ENCODE results near the gene WEE2.
"Not testable (repeated sequence)": the region's sequence is repeated elsewhere in the genome, so short reads cannot be mapped to it uniquely, and the experiment has no call there.

WEE2 gene

DNA sequence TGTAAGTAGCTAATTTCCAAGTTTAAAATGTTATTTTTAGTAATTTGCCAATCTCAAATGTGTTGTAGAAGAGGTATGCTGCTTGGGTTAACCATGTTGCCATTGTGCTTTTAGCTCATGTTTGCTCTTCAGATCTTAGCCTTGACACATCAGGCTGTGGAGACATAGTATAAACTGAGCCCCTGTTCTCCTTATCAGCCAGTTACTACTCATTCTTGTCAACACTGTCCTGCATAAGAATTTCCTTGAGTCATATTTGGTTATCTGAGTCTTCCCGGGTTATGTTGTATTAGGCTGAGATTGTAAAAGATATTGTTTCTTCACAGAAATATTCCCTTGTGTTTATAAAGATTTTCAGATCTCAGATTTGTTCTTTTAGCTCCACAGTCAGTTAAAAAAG is 34.1 kb downstream of the WEE2 start:
- H4K20me1 ChIP-seq (ENCODE audit: low read depth, low read length), result 0 out of 2 replicates have a peak, but pooled peaks cover 4% of the 10 kb centered on the region
- peaks cover 46% of the 10 kb centered on the region for H3K79me2 ChIP-seq (ENCODE audit: insufficient read depth, low read length)

DNA sequence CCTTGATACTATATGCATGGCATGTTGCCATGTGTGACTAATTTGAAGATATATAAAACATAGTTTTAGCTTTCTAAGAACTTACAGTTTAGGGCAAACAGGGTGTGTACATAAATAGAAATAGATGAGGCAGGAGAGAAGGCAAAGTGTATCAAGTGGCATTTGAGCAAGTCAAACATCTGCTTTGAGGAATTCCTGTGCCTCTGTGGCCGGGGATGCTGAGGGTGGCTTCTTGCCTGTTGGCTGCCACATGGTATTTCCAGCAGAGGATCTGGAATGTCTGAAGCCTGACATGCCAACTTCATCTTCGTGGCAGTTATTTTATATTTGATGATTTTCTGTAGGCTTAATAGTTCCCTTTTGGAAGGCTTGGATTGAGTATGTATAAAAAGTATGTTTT is 36.0 kb downstream of the WEE2 start:
- no peak overlapping the region for H2AFZ ChIP-seq (ENCODE audit: low read depth, low read length, severe bottlenecking)
- no peak overlapping the region for H3K4me2 ChIP-seq (ENCODE audit: low read depth, low read length, poor library complexity, severe bottlenecking)
- TF ChIP-seq EZH2phosphoT487 (conservative IDR thresholded peaks at IDR 0.05; ENCODE audit: low read length), result no peak
- TF ChIP-seq, protein P1, sequence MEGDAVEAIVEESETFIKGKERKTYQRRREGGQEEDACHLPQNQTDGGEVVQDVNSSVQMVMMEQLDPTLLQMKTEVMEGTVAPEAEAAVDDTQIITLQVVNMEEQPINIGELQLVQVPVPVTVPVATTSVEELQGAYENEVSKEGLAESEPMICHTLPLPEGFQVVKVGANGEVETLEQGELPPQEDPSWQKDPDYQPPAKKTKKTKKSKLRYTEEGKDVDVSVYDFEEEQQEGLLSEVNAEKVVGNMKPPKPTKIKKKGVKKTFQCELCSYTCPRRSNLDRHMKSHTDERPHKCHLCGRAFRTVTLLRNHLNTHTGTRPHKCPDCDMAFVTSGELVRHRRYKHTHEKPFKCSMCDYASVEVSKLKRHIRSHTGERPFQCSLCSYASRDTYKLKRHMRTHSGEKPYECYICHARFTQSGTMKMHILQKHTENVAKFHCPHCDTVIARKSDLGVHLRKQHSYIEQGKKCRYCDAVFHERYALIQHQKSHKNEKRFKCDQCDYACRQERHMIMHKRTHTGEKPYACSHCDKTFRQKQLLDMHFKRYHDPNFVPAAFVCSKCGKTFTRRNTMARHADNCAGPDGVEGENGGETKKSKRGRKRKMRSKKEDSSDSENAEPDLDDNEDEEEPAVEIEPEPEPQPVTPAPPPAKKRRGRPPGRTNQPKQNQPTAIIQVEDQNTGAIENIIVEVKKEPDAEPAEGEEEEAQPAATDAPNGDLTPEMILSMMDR (IDR thresholded peaks at IDR 0.05; ENCODE audit: insufficient read depth, low read length, poor library complexity, severe bottlenecking), result no peak
- H3K27ac ChIP-seq (ENCODE audit: low read depth, low read length), result no peak overlapping the region
- peaks cover 36% of the 10 kb centered on the region for H3K79me2 ChIP-seq (ENCODE audit: insufficient read depth, low read length)
- peaks cover 74% of the 10 kb centered on the region for H3K36me3 ChIP-seq (ENCODE audit: low read length)
- no peaks in the 10 kb centered on the region for H3K27me3 ChIP-seq (ENCODE audit: low read length)
- H3K9me3 ChIP-seq (ENCODE audit: insufficient read depth, low read length), result no peaks in the 10 kb centered on the region
- 0 out of 2 replicates have a peak, but pooled peaks cover 4% of the 10 kb centered on the region for H4K20me1 ChIP-seq (ENCODE audit: low read depth, low read length)
- no peaks in the 10 kb centered on the region for H3K9me2 ChIP-seq (replicated peaks; ENCODE audit: insufficient read depth, low read length)
- H3F3A ChIP-seq (ENCODE audit: insufficient read depth), result 0 out of 2 replicates have a peak, but pooled peaks cover 3% of the 10 kb centered on the region
- H3K4me3 ChIP-seq (ENCODE audit: insufficient read depth, low read length, poor library complexity, severe bottlenecking), result no peak overlapping the region
- H3K9ac ChIP-seq (ENCODE audit: low read length), result no peak overlapping the region

More for the DNA sequence above, 34.1 kb downstream of the WEE2 start:
- Histone ChIP-seq H3K27ac (ENCODE audit: low read depth, low read length) (no peak overlapping the region), H3K4me3 (ENCODE audit: insufficient read depth, low read length, poor library complexity, severe bottlenecking) (no peak overlapping the region), H3K9ac (ENCODE audit: low read length) (no peak overlapping the region), H3F3A (ENCODE audit: insufficient read depth) (peaks cover 6% of the 10 kb centered on the region; the same call in 1 of the 2 replicates), H3K4me2 (ENCODE audit: low read depth, low read length, poor library complexity, severe bottlenecking) (no peak overlapping the region), H3K27me3 (ENCODE audit: low read length) (no peaks in the 10 kb centered on the region), H2AFZ (ENCODE audit: low read depth, low read length, severe bottlenecking) (no peak overlapping the region), H3K36me3 (ENCODE audit: low read length) (peaks cover 58% of the 10 kb centered on the region), H3K9me3 (ENCODE audit: insufficient read depth, low read length) (no peaks in the 10 kb centered on the region), H3K9me2 (replicated peaks; ENCODE audit: insufficient read depth, low read length) (no peaks in the 10 kb centered on the region)
- no peak for TF ChIP-seq EZH2phosphoT487 (conservative IDR thresholded peaks at IDR 0.05; ENCODE audit: low read length)

DNA sequence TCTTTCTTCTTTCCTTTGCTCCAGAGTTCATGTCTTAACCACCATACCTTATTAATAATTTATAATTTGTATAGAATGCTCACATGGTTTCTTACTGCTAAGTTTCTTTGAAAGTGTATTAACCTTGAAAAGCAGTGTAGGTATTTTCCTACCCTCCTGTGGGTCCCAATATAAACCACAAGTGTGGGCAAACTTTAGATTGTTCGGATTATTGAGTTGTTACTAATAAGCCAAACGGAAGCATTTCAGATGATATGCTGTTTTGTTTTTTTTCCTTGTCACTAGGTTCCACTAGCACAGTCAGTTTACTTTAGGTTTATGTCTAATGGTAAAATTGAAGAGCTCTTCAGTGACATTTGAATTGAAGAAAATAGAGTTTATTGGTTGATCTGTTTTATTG is 40.2 kb downstream of the WEE2 start:
- peaks cover 89% of the 10 kb centered on the region for H3K36me3 ChIP-seq (ENCODE audit: low read length)
- no peak overlapping the region for H3K4me3 ChIP-seq (ENCODE audit: insufficient read depth, low read length, poor library complexity, severe bottlenecking)

DNA sequence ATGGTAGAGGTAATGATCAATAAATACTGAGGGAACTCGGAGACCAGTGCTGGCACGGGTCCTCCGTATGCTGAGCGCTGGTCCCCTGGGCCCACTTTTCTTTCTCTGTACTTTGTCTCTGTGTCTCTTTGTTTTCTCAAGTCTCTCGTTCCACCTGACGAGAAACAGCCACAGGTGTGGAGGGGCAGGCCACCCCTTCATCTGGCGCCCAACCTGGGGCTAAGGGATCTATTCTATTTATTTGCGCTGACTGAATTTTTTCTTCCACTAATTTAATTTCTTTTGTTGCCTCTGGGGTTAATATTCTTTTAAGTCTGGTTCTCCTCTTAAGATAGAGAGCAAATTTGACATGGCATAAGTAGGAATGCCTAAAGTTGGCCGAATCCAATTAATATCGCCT is 43.8 kb downstream of the WEE2 start:
- H3K27ac ChIP-seq (ENCODE audit: low read depth, low read length); H3K4me2 ChIP-seq (ENCODE audit: low read depth, low read length, poor library complexity, severe bottlenecking); H3F3A ChIP-seq (ENCODE audit: insufficient read depth); H3K9ac ChIP-seq (ENCODE audit: low read length); H3K9me2 ChIP-seq (replicated peaks; ENCODE audit: insufficient read depth, low read length); H3K79me2 ChIP-seq (ENCODE audit: insufficient read depth, low read length); H3K4me3 ChIP-seq (ENCODE audit: insufficient read depth, low read length, poor library complexity, severe bottlenecking); H3K27me3 ChIP-seq (ENCODE audit: low read length); H4K20me1 ChIP-seq (ENCODE audit: low read depth, low read length); H2AFZ ChIP-seq (ENCODE audit: low read depth, low read length, severe bottlenecking): not testable (repeated sequence)
- peaks cover 62% of the 10 kb centered on the region for H3K36me3 ChIP-seq (ENCODE audit: low read length)
- peaks cover 16% of the 10 kb centered on the region; the same call in 1 of the 2 replicates for H3K9me3 ChIP-seq (ENCODE audit: insufficient read depth, low read length)

More for the DNA sequence above, 40.2 kb downstream of the WEE2 start:
- Histone ChIP-seq H3K9ac (ENCODE audit: low read length) (no peak overlapping the region), H2AFZ (ENCODE audit: low read depth, low read length, severe bottlenecking) (no peak overlapping the region), H3F3A (ENCODE audit: insufficient read depth) (0 out of 2 replicates have a peak, but pooled peaks cover 7% of the 10 kb centered on the region), H3K79me2 (ENCODE audit: insufficient read depth, low read length) (peaks cover under 1% of the 10 kb centered on the region; the same call in 1 of the 2 replicates), H3K27ac (ENCODE audit: low read depth, low read length) (no peak overlapping the region), H4K20me1 (ENCODE audit: low read depth, low read length) (no peaks in the 10 kb centered on the region), H3K9me2 (replicated peaks; ENCODE audit: insufficient read depth, low read length) (no peaks in the 10 kb centered on the region), H3K27me3 (ENCODE audit: low read length) (no peaks in the 10 kb centered on the region), H3K4me2 (ENCODE audit: low read depth, low read length, poor library complexity, severe bottlenecking) (no peak overlapping the region), H3K9me3 (ENCODE audit: insufficient read depth, low read length) (peaks cover 16% of the 10 kb centered on the region; the same call in 1 of the 2 replicates)
- TF ChIP-seq, protein P1 (IDR thresholded peaks at IDR 0.05; ENCODE audit: insufficient read depth, low read length, poor library complexity, severe bottlenecking), result no peak
- no peak for TF ChIP-seq EZH2phosphoT487 (conservative IDR thresholded peaks at IDR 0.05; ENCODE audit: low read length)
